ENCODE results near the gene LPAR1. TPM values are rescaled to one million over a fixed set of nuclear protein-coding genes. Genes with fewer than 3 reads are reported as not detected.
A peak's percentile ranks its signal among the peaks of the same experiment; 100 is the strongest.

The LPAR1 gene
- total RNA-seq, 2 donors from 2014 or later: 16.5 to 20.2 TPM

- H3K4me3 ChIP-seq: no peak overlapping the region
- DNase-seq: no peak
- intact Hi-C loops (cut with DNase I): no loop called here
- TF ChIP-seq, protein P1, sequence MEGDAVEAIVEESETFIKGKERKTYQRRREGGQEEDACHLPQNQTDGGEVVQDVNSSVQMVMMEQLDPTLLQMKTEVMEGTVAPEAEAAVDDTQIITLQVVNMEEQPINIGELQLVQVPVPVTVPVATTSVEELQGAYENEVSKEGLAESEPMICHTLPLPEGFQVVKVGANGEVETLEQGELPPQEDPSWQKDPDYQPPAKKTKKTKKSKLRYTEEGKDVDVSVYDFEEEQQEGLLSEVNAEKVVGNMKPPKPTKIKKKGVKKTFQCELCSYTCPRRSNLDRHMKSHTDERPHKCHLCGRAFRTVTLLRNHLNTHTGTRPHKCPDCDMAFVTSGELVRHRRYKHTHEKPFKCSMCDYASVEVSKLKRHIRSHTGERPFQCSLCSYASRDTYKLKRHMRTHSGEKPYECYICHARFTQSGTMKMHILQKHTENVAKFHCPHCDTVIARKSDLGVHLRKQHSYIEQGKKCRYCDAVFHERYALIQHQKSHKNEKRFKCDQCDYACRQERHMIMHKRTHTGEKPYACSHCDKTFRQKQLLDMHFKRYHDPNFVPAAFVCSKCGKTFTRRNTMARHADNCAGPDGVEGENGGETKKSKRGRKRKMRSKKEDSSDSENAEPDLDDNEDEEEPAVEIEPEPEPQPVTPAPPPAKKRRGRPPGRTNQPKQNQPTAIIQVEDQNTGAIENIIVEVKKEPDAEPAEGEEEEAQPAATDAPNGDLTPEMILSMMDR (IDR thresholded peaks at IDR 0.05): no peak
- H3K36me3 ChIP-seq: no peaks in the 10 kb centered on the region
- H3K27ac ChIP-seq: no peak overlapping the region
- no peak overlapping the region for H3K9ac ChIP-seq (ENCODE audit: low read depth in 2 of 2, low read length in 2 of 2)
- H3K9me3 ChIP-seq: no peaks in the 10 kb centered on the region
- H3K4me1 ChIP-seq: no peaks in the 10 kb centered on the region
- no peaks in the 10 kb centered on the region for H3K27me3 ChIP-seq
Measured at GRCh38 chr9:110939047-110939446, 99.2 kb downstream of the LPAR1 start.

GRCh38 chr9:110938242-110938641 lies 100.0 kb downstream of the LPAR1 start:
- DNase-seq: no peak
- no peak overlapping the region for H3K27ac ChIP-seq

DNA sequence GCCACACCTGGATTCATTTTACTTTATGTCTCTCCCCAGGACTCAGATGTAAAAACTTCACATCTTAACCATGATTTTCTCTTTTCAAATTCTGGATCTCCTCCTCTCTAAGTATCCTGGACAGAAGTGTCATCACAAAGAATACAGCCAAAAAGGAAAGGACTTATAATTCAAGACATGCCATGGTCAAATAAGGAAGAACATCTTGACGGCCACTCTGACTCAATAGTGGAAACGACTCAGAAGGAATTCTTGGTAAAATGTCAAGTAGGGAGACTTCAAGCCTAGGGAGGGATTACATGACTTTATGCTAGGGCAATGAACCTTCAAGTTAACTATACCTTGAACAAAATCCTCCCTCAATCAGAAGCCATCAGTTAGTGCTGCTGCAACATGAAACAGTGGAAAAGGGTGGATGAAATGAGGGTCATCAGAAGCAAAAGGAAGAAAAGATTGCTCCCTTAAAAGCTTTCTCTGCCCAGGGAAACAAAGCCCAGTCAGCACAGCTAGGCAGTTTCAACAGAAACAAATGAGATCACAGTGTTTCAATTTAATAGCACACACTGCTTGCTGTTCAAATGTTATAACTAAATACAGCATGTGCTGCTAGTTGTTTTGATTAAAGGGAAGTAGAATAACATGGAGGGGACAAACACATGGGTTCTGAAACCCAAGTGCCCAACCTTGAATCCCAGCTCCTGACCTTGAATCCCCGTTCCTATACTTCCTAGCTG lies 101.4 kb downstream of the LPAR1 start:
- H3K4me3 ChIP-seq: no peak overlapping the region
- no peak for DNase-seq

More at GRCh38 chr9:110938242-110938641, 100.0 kb downstream of the LPAR1 start:
- no peaks in the 10 kb centered on the region for H3K36me3 ChIP-seq
- intact Hi-C loops (cut with DNase I): no loop called here
- no peaks in the 10 kb centered on the region for H3K9me3 ChIP-seq
- H3K4me3 ChIP-seq: no peak overlapping the region
- no peaks in the 10 kb centered on the region for H3K4me1 ChIP-seq
- no peaks in the 10 kb centered on the region for H3K27me3 ChIP-seq
- no peak overlapping the region for H3K9ac ChIP-seq (ENCODE audit: low read depth in 2 of 2, low read length in 2 of 2)
- TF ChIP-seq, protein P1 (IDR thresholded peaks at IDR 0.05): no peak

DNA sequence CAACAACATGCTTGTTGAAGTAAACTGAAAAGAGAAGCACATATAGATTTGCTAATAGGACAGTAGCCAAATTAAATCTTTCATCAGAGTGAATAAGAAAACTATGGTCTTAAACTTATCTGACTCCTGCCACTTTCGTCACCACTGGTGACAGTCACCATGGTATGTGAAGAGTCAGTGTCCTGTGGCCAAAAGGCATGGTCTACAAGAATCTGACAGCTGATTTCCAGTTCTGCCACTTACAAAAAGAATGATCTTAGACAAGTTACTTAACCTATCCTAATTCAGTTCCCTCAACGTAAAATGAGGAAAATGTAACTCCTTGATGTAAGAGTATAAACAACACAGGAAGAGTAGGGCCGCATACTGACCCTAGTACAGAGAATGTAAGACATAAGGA lies 102.0 kb downstream of the LPAR1 start:
- Histone ChIP-seq H3K27me3 (no peaks in the 10 kb centered on the region), H3K9ac (ENCODE audit: low read depth in 2 of 2, low read length in 2 of 2) (no peak overlapping the region)

More for the DNA sequence above, 101.4 kb downstream of the LPAR1 start:
- Histone ChIP-seq H3K27me3 (no peaks in the 10 kb centered on the region), H3K27ac (peak overlapping the region; percentile 18), H3K9me3 (no peaks in the 10 kb centered on the region), H3K4me1 (no peaks in the 10 kb centered on the region), H3K36me3 (no peaks in the 10 kb centered on the region), H3K9ac (ENCODE audit: low read depth in 2 of 2, low read length in 2 of 2) (no peak overlapping the region)
- intact Hi-C loops (cut with DNase I): no loop called here
- TF ChIP-seq, protein P1 (IDR thresholded peaks at IDR 0.05): no peak

DNA sequence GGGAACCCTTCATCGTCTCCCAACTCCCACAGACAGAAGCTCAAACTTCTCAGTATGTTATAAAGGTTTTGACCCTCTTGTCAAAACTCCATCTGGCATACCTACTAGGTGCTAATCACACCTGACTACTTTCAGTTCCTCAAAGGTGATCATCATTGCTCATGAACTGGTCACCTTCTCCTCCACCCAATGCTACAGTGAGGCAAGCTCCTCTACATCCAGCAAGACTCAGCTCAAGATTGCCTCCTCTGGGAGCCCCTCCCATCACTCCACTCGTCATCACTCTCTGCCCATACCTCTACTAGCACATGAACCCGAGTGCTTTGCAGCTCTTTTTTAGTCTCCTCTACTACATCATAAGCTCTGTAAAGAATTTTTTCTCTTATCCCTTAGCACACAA lies 102.4 kb downstream of the LPAR1 start:
- Histone ChIP-seq H3K4me3 (no peak overlapping the region), H3K27ac (peak overlapping the region; percentile 18), H3K9me3 (no peaks in the 10 kb centered on the region), H3K4me1 (no peaks in the 10 kb centered on the region), H3K27me3 (no peaks in the 10 kb centered on the region), H3K36me3 (no peaks in the 10 kb centered on the region), H3K9ac (ENCODE audit: low read depth in 2 of 2, low read length in 2 of 2) (no peak overlapping the region)
- TF ChIP-seq, protein P1 (IDR thresholded peaks at IDR 0.05): no peak
- intact Hi-C loops (cut with DNase I): no loop called here
- no peak for DNase-seq

More for the DNA sequence above, 102.0 kb downstream of the LPAR1 start:
- intact Hi-C loops (cut with DNase I): no loop called here
- Histone ChIP-seq H3K4me3 (no peak overlapping the region), H3K4me1 (no peaks in the 10 kb centered on the region), H3K9me3 (no peaks in the 10 kb centered on the region), H3K36me3 (no peaks in the 10 kb centered on the region), H3K27ac (peak overlapping the region; percentile 18)
- DNase-seq: no peak
- TF ChIP-seq, protein P1 (IDR thresholded peaks at IDR 0.05): no peak

Measured in colonic mucosa (tissue), 4 donors.